Femur (tissue), 1 donor: ENCODE measurements around the gene TPD52L1.
"Not testable (repeated sequence)": the region's sequence is repeated elsewhere in the genome, so short reads cannot be mapped to it uniquely, and the experiment has no call there.

Experiments
- DNase-seq: peaks from one replicate; pipeline ENCODE4 v3.0.0-alpha.2; 2017

TPD52L1 gene

DNA sequence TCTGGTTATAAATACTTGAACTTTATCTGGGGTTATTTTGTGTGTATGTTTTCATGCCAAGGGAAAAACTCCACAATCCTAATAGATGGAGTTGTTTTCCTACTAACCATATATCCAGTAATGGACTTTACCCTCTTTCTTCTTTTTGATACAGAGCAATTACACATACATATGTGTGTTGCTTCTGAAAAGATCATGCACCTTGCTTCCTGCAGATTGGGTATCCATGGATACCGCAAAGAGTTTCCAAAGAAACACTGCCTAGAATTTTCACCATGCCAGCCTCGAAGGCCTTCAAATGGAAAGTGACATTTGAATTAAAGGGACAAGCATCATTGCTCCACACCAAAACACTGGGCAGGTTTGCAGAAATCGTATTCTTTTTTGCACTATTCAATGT lies 121.4 kb downstream of the TPD52L1 start:
- DNase-seq = no peak

DNA sequence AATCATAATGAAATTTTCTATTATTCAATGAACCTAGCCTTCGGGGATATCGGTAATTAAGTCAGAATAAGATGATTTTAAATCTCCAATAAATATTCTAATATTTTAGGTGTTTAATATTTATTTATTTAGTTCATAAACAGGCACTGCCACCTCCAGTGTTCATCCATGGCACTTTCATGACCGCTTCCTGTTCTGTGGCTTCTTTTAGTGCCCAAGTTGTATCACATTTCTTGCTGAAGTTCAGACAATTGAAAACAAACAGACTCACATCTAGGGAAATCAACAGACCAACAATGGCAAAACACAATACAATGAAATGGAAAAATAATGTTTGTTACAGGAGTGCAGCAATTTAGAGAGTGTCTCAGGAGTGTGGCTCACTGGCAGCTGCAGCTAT lies 122.2 kb downstream of the TPD52L1 start:
- DNase-seq = no peak

DNA sequence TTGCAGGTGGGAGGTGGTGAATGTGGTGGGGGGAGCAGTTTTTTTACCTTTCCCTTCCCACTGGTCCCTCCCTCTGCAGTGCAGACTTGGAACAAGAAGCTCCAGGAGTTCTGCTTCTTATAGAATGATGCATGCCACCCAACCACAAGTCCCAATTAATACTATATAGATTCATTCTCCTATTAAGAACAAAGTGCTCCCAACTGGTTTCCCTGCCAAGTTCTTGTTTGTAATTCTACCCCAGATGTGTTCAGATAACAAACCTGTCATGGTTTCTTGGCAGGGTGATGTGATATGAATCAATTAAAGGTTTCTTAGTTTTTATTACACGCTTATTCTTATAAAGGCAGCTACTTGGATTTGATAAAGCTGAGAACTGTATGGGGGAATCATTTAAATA lies 124.3 kb downstream of the TPD52L1 start:
- no peak for DNase-seq

- no peak for DNase-seq
Observed at GRCh38 chr6:125279961-125280360, 126.4 kb downstream of the TPD52L1 start.

- DNase-seq = not testable (repeated sequence)
Observed at GRCh38 chr6:125280370-125281035, 126.9 kb downstream of the TPD52L1 start.

GRCh38 chr6:125282470-125282869 lies 128.9 kb downstream of the TPD52L1 start:
- not testable (repeated sequence) for DNase-seq

DNA sequence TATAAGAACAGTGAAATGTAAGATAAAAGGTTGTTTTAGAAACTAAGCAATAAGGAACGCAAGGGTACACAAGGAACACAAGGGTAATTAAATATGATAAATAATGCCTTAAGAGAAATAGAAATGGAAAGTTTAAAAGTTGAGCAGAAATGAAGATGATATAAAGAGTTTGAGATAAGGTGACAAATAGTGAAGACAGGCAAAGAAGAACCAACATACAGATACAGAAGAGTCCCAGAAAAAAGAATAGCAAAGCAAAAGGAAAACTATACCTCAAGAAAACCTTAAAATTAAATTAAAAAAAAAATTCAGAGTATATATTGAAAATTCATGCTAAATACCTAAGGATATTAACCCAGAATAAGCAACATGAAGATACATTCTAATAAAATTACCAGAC lies 131.8 kb downstream of the TPD52L1 start:
- no peak for DNase-seq

DNA sequence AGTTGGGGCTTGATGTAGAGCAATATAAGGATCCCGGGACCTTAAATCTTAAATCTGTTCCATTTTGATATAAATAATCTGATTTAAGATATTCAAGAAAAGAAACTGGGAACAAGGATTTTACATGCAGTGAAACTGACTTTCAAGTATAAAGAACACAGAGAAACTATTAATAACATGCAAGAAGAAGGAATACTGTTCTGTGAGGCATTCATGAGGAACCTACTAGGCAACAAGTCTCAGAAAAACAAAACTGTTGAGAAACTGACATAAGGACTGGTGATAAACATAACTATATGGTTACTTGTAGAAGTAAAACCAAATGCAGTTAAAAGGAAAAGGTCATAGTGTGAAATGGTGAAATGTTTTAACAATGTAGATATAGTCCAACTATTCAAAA lies 132.4 kb downstream of the TPD52L1 start:
- no peak for DNase-seq

DNA sequence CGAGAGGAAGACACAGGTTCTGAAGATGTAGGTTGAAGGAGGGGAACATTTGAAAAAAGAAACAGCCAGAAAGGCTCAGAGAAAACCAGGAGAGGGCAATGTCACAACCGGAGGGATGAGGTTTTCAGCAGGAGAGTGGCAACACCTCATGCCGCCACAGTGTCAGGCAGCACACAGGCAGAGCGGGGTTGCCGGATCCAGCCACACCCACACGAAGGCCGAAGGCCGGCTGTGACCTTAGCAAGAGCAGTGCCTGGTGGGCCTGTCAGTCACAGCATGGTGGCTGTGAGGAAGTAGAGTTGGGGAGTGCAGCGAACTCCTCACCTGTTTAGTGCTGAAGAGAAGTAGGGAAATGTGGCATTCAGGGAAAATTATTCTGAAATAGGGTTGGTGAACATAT lies 134.1 kb downstream of the TPD52L1 start:
- no peak for DNase-seq

DNA sequence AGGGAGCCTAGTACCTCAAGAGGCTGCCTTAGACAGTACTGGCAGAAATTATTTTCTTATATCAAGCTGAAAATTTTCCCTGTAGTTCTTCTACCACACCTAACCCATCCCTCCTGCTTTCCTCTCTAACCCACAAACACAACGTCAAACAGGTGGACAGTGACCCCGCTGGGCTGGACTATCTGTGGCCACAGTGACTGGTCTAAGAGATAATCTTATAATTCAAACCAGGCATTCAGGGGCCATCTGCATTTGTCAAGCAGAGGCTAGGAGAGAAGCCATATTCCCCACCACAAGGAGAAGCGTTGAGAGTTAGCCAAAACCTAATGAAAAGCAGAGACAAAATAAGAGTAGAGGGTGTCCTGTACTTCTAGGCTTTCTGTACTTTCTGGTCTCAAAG lies 140.0 kb downstream of the TPD52L1 start:
- no peak for DNase-seq

DNA sequence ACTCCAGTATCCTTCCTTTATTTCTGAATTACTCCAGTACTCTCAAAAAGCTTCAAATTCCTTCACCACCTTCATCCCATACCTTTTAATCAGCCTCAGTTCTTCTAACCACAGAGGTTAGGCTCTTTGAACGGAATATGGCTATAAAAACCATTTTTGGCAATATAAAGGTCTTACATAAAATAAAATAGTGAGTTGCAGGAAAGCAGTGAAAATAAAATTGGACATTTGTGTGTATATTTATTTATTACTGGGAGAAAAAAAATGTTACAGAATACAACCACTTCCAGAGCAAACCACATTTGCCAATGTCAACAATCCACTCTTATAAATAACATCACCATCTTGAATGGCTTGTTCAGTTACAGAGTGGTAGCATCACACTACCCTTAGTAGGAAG lies 140.5 kb downstream of the TPD52L1 start:
- no peak for DNase-seq

DNA sequence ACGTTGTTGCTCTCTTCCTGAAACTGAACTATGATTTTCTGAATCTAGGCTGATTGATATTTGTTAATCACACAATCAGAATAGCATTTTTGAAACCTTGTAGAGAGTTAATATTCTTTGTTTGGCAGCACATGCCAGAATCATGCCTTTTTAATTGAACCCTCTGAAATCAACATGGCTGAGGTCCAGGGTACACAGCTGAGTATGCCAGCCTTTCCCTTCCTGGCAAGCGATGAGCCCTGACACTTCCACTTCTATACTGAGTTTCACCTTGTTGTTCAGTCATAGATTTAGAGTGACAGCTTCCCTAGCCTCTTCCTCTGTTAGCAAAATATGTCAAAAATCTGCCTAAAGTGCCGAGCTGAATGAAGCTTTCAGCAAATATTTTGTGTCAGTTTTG lies 141.4 kb downstream of the TPD52L1 start:
- no peak for DNase-seq

- DNase-seq = no peak
Observed at GRCh38 chr6:125296471-125296870, 142.9 kb downstream of the TPD52L1 start.

DNA sequence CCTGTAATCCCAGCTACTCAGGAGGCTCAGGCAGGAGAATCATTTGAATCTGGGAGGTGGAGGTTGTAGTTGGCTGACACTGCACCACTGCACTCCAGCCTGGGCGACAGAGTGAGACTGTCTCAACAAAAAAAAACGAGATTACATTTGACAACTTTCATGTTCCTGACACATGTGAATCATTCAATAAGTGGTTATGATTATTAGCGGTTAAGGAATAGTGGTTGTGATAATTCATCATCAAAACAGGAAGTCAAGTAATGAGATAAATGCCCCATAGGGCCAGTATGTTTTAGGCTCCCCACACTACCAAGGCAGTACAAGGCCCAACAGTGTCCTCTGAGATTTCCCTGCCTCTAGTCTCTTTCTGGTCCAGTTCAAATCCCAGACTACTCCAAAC lies 145.7 kb downstream of the TPD52L1 start:
- no peak for DNase-seq

- DNase-seq = no peak
Observed at GRCh38 chr6:125300992-125301434, 147.4 kb downstream of the TPD52L1 start.

- peak; percentile 84 for DNase-seq
Observed at GRCh38 chr6:125301435-125302391, 148.1 kb downstream of the TPD52L1 start, which contains the start of gene HDDC2. Gene HDDC2 (minus strand): TSS chr6:125301967. CDS start chr6:125301932, 35 bp downstream.

GRCh38 chr6:125302840-125303511 lies 149.4 kb downstream of the TPD52L1 start:
- no peak for DNase-seq

- DNase-seq = no peak
Observed at GRCh38 chr6:125303512-125303854, 149.9 kb downstream of the TPD52L1 start.

- DNase-seq = no peak
Observed at GRCh38 chr6:125304970-125305660, 151.5 kb downstream of the TPD52L1 start.

DNA sequence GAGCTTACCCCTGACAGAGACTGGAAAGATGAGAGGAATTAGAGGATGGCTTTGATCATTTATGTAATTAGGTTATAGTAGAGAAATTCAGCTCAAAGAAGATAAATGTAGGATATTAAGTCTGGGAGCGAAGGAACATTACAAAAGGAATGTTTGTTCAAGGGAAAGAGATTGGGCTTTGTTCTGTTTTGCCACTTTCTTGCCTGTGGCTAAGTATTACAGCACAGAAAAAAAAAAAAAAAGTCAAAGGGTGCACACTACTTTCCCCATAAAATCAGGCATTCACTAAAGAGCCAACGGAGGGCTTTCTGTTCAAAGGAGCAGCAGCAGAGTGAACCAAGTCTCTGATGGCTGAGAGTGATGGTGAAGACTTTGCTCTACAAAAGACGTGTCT lies 153.2 kb downstream of the TPD52L1 start:
- DNase-seq = no peak

- no peak for DNase-seq
Observed at GRCh38 chr6:125307150-125307838, 153.7 kb downstream of the TPD52L1 start.

DNA sequence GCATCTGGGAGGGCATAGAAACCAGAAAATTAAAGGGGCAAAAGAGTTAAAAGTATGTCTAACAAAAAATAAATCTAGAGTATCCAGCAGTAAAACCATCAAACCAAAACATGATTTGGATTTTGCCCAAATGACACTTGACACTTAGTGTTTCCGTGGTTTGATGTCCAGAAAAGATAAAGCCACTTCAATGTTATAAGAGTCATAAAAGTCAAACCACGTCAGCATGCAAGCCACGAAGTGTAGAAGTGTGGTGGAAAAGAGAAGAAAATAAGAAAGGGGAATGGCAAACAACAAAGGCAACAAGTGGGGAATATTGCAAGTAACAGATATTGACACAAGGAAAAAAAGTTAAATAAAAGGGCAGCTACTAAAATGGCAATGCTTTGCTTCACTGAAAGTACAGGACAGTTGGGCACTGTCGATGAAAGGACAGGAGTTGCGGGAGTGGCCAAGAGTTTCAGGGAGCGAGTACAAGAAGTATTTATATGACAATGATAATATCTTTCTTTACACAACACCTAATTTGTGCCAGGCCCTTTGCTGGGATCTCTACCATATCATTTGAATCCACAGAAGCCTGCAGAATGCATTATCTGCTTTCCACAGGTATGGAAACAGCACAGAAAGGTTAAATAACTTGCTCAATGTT lies 154.5 kb downstream of the TPD52L1 start:
- DNase-seq = no peak
